NCI-H345 (cell line): ENCODE measurements around the gene PRR12.

Experiments used
- DNase-seq: peaks from one replicate; lab custom pipeline; 2025; lab: John Stamatoyannopoulos, UW

Gene PRR12

DNA sequence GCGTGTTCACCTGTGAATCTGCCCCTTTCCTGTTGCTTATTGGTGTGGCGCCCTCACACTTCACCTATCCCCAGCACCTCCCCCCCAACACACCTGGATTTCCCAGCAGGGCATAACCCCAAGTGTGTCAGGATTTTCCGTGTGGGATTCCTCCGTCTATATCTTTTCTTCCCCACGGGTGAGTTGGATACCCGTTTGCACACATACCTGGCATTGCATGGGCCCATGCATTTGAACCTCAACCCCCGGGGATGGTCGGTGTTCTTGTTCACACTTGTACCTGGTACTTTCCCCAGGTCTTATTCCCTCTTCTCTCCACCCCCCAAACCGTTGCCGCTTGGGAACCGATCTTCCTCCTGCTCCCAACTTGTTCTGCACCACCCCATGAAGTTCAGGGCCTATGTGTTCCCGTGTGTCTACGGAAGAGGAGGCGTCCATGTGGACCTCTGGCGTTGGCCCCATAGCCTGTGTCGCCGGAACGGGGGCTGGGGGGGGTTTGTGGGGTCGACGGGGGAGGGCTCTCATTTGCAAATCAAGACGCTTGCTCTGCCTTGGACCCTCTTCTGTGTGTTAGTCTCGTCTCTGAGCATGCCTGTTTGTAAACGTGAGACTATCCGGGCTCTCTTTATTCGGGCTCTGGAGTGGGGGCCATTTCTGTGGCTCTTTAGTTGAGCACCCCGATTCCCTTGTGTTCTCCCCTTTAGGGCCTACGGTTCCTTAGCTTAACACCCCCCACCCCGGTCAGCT, 1.7 kb downstream of the PRR12 start:
- DNase-seq, result no peak

DNA sequence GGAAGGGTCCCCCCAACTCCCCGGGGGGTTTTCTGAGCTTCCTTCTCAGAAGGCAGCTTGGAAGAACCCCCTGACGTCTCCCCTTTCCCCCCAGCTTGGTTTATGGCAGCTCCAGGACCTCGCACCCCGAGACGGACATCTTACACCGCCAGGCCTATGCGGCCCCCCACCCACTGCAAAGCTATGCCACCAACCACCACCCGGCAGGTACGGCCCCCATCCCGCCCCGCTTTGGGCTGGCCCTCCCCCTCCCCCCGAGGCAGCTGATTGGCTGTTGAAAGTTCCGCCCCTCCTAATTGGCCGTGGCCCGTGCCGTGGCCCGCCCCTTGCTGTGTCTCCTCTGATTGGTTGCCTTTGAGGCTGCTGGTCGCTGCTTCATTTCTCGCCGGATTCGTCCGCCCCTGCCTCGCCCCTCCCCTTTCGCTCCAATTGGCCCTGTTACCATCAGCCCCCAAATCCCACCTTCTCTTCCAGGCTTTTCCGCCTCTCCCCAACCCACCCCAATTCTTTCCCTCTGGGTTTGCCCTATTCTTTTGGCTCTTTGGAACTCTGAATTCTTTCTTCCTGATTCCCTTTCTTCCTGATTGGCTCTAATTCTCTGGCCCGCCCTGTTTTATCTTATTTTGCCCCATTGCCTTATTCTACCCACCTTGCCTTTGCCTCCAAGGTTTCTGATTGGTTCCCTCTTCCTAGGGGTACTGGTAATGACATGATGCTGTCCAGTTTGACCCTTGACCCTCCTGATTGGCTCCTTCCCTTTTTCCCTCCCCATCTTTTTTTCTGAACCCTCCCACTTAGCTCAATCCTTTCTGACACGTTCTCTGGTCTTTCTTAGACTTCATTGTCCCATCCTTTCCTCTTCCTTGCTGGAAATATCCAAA, 2.5 kb downstream of the PRR12 start:
- DNase-seq, result peak; percentile 11

DNA sequence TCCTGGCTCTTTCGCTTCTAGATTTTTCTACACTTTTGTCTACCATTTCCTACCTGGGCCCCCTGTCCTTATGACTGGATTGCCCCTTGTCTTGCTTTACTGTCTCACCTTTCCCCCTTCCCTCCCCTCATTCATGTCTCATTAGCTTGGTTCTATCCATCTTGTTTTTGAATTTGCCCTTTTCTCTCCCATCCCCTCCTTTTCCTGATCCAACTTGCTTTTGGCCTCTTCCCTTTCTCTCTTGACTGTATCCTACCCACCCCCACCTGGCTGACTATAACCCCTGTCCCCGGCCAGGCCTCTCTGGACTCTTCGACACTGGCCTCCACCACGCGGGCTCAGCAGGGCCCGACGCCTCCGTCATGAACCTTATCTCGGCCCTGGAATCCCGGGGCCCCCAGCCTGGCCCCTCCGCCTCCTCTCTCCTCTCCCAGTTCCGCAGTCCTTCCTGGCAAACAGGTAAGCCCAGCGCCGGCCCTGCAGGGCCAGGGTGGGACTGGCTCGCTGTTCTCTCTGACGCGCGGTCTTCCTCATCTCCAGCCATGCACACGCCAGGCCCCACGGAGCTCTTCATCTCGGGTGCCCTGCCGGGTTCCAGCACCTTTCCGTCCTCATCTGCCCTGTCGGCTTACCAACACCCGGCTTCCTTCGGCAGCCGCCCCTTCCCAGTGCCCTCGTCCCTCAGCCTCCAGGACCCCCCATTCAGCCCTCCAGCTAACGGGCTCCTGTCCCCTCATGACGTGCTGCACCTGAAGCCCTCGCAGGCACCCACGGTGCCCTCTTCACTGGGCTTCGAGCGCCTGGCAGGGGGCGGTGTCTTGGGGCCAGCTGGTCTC, 3.4 kb downstream of the PRR12 start:
- no peak for DNase-seq

DNA sequence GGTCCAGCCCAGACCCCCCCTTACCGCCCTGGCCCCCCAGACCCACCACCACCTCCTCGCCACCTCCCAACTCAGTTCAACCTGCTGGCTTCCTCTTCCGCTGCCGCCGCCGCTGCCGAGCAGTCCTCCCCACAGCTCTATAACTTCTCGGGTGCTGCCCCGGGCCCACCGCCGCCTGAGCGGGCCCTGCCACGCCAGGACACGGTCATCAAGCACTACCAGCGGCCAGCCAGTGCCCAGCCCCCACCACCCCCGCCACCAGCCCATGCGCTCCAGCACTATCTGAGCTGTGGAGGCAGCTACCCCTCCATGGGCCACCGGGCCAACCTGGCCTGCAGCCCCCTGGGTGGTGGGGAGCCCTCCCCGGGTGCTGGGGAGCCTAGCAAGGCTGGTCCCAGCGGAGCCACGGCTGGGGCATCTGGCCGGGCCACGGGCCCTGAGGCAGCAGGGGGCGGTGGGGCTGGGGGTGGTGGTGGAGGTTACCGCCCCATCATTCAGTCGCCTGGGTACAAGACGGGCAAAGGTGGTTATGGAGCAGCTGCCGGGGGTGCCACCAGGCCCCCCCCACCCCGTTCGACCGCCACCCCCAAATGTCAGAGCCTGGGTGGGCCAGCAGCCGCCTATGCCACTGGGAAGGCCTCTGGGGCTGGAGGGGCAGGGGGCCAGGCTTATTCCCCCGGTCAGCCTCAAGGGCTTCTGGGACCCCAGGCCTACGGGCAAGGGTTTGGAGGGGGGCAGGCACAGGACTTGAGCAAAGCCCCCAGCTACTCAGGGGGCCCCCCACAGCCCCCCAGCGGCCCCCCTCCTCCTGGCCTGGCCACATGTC, 4.2 kb downstream of the PRR12 start:
- DNase-seq, result no peak

DNA sequence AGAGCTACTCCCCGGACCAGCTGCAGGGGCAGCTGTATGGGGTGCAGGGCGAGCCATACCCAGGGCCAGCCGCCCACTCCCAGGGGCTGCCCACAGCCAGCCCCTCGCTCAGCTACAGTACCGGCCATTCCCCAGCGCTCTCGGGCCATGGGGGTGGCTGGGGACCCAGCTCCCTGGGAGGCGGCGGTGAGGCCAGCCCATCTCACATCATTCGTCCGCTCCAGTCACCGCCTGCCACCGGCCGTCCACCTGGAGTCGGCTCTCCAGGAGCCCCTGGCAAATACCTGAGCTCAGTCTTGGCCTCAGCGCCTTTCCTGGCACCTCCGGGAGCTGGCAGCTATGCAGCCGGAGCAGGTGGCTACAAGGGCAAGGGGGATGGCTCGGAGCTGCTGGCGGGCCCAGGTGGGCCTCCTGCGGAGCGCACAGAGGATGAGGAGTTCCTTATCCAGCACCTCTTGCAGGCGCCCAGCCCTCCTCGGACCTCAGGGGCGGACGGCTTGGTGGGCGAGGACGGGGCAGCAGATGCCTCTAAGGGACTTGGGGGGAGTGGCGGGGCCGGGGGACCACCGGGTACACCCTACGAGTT, 4.9 kb downstream of the PRR12 start:
- no peak for DNase-seq

DNA sequence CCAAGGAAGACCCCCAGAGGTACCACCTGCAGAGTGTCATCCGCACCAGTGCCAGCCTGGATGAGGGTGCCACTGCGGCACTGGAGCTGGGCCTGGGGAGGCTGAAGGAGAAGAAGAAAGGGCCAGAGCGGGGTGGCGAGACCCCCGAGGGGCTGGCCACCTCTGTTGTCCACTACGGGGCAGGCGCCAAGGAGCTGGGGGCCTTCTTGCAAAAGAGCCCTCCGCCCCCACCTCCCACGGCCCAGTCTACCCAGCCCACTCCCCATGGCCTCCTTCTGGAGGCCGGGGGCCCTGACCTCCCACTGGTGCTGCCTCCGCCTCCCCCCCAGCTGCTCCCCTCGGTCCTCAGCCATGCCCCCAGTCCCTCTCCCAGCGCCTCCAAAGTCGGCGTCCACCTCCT, 5.4 kb downstream of the PRR12 start:
- no peak for DNase-seq

DNA sequence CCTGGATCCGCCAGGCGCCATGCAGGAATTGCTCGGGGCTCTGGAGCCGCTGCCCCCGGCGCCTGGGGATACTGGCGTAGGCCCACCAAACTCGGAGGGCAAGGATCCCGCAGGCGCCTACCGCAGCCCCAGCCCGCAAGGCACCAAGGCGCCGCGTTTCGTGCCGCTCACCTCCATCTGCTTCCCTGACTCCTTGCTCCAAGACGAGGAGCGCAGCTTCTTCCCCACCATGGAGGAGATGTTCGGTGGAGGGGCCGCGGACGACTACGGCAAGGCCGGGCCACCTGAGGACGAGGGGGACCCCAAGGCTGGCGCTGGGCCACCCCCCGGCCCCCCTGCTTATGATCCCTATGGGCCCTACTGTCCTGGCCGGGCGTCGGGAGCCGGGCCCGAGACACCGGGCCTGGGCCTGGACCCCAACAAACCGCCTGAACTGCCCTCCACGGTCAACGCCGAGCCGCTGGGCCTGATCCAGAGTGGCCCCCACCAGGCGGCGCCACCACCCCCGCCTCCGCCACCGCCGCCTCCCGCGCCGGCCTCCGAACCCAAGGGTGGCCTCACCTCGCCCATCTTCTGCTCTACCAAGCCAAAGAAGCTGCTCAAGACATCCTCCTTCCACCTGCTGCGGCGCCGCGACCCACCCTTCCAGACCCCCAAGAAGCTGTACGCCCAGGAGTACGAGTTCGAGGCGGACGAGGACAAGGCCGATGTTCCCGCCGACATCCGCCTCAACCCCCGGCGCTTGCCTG, 6.1 kb downstream of the PRR12 start:
- DNase-seq, result no peak

DNA sequence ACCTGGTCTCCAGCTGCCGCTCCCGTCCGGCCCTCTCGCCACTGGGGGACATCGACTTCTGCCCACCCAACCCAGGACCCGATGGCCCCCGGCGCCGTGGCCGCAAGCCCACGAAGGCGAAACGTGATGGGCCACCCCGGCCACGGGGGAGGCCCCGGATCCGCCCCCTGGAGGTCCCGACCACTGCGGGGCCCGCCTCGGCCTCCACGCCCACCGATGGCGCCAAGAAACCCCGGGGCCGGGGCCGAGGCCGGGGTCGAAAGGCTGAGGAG, 6.7 kb downstream of the PRR12 start:
- no peak for DNase-seq

DNA sequence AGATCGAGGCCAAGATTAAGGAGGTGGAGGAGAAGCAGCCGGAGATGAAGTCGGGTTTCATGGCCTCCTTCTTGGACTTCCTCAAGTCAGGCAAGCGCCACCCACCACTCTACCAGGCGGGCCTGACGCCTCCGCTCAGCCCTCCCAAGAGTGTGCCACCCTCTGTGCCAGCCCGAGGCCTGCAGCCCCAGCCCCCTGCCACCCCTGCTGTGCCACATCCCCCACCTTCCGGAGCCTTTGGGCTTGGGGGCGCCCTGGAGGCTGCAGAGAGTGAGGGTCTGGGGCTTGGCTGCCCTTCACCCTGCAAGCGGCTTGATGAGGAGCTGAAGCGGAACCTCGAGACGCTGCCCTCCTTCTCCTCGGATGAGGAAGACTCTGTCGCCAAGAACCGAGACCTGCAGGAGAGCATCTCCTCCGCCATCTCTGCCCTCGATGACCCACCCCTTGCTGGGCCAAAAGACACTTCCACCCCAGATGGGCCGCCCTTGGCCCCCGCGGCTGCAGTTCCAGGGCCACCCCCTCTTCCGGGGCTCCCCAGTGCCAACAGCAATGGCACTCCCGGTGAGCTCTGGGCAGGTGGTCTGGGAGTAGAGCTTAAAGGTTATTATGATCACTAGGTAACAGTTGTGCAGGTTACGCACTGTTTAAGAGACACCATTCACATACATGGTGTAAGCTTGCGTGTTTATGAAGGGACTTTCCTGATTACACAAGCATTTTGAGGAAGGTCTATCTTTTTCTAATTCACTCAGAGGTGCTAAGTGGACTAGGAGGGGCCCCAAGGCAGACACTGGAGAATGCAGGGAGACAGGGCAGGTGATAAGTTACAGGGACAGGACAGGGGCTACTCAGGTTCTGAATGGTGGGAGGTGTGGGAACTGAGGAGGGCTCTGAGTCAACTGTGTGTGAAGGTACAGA, 8.7 kb downstream of the PRR12 start:
- no peak for DNase-seq

DNA sequence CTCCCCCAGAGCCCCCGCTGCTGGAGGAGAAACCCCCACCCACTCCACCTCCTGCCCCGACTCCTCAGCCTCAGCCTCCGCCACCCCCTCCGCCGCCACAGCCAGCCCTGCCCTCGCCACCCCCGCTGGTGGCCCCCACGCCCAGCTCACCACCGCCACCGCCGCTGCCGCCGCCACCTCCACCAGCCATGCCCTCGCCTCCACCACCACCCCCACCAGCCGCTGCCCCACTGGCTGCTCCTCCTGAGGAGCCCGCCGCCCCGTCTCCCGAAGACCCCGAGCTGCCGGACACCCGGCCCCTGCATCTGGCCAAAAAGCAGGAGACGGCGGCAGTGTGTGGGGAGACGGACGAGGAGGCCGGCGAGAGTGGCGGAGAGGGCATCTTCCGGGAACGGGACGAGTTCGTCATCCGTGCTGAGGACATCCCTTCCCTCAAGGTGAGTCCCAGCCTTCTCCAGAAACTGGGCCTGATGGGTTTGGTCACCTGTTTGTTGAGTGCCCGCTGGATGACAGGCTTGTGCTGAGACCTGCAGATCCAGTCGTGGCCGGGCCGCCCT, 10.6 kb downstream of the PRR12 start:
- no peak for DNase-seq

DNA sequence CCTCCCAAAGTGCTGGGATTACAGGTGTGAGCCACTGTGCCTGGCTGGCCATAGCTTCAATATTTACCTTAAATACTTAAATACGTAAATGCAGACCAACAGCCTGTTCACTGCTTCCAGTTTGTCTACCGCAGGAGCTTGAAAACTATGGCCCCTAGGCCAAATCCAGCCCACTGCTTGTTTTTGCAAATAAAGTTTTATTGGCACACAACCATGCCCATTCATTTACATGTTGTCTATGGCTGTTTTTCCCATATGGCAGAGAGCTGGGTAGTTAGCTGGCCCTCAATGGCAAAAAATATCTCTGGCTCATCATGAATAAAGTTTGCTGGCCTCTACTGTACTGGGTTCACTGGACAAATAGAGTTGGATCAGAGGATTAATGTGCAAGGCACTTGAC, 11.8 kb downstream of the PRR12 start:
- no peak for DNase-seq

DNA sequence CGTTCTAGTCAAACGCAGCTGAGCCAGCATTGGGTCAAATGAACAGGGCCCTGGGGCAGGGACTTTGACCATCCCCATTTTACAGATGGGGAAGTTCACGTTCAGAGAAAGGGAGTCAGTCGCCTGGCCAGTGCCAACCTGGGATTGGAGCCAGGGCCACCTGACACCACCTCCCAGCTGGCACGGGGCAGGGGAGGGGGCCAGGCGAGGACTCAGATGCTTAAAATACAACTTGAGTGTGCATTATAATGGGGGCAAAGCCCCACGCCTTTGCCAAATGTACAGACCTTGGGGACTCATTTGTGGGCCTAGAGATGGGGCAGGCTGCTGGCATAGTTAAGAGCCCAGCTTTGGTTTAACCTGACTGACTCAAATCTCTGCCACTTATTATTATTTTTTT, 14.6 kb downstream of the PRR12 start:
- DNase-seq, result no peak

DNA sequence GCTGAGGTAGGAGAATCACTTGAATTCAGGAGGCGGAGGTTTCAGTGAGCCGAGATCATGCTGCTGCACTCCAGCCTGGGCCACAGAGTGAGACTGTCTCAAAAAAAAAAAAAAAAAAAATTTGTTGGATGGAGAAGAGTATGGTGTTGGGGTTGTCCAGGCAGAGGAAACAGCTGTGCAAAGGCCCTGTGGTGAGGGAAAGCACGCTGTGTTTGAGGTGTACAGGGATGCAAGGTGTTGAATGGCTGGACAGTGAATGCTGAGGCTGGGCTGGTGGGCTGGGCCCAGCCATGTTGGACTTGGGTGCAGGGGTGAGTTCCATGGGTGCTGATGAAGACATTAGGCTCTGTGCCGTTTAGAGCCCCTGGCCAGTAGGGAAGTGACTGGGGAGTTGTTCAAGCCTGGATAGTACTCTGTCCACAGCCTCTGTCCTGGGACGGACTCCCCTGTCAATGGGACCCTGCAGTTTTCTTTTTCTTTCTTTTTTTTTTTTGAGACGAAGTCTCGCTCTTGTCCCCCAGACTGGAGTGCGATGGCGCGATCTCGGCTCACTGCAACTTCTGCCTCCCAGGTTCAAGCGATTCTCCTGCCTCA, 18.6 kb downstream of the PRR12 start:
- no peak for DNase-seq

DNA sequence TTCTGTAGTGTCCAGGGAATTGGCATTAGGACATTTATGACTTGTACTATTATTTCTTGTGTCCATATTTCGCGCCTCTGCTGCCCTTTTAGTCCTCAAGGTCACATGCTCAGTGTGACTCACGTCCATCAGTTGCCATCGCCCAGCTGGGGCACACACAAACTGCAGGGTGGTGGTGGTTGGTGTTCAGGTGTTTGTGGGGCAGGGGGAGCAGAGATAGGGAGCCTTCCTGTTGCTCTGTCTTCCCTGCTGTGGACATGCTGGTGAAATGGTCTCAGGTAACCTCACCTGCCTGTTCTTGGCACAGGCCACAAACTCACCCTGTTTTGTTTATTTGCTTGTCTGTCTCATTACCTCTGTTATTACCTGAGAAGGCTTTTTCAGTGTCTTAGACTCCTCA, 22.4 kb downstream of the PRR12 start:
- DNase-seq, result no peak

DNA sequence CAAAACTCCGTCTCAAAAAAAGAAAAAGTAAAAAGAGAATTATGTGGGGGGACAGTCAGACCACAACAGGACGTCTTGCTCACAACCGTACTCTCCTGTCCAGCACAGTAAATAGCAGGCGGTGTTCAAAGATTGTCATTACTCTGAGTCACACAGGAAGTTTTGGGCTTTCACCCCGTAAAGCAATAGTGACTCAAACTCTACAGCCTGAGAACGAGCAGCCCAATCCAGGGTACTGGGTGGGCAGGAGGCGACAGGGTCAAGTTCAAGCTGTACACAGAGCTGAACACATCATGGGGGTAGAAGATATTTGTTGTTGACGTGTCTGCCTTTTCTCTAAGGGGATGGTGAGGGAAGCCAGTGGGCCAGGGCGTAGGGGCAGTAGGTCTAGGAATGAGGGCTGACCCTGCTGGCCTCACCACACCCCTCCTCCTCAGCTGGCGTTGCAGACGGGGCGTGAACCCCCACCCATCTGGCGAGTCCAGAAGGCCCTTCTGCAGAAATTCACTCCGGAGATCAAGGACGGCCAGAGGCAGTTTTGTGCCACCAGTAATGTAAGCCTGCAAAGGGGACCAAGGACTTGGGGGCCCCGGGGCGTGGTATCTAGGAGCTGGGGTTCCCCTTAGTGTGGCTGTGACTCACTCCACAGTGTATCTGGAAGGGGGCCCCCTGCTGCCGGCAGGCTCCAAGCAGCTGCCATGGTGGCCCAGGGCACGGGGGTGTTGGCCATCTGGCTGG, 23.3 kb downstream of the PRR12 start:
- DNase-seq, result no peak

DNA sequence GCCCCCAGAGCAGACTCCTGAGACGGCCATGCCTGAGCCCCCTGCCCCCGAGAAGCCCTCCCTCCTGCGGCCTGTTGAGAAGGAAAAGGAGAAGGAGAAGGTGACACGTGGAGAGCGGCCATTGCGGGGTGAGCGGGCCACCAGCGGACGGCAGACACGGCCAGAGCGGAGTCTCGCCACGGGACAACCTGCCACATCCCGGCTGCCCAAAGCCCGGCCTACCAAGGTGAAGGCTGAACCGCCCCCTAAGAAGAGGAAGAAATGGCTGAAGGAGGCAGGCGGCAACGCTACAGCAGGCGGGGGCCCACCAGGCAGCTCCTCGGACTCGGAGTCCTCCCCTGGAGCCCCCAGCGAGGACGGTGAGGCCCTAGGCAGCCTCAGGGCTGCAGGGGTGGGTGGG, 24.9 kb downstream of the PRR12 start:
- DNase-seq, result no peak

DNA sequence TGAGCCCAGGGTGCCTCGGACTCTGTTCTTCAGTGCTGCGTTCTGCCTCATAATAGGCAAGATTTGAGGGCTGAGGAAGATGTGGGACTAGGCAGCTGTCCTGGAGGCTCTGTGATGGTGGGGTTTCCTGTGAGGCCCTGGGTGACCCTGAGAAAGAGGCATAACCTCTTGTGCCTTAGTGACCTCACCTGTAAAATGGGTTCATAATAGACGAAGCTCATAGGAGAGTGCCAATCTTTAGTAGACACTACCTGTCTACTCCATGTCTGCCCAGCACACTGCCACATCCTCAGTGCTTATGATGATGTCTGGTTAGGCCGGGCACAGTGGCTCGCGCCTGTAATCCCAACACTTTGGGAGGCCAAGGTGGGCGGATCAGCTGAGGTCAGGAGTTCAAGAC, 25.6 kb downstream of the PRR12 start:
- DNase-seq, result no peak

DNA sequence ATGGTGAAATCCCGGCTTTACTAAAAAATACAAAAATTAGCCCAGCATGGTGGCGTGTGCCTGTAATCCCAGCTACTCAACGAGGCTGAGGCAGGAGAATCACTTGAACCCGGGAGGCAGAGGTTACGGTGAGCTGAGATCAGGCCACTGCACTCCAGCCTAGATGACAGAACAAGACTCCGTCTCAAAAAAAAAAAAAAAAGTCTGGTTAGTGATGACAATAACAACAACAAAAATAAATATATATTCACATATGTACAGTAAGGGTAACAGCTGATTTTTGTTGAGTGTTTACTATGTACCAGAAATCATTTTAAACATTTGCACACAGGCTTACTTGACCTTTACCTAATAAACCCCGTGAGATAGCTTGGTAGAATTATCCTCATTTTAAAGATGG, 26.0 kb downstream of the PRR12 start:
- DNase-seq, result no peak
